ES-I3 (cell line): Measurements from ENCODE around the gene HS6ST2.

Experiments used
- H3K36me3 ChIP-seq: 2 replicates; pipeline ENCODE4 v1.6.1; 2013; ENCODE audit warnings: mild to moderate bottlenecking, low read length, control low read depth, moderate library complexity; ENCODE audit not compliant: insufficient read depth
- H3K4me1 ChIP-seq: 2 replicates; pipeline ENCODE4 v1.6.1; 2013; ENCODE audit warnings: mild to moderate bottlenecking, control low read depth, low read length; ENCODE audit not compliant: insufficient read depth
- H3K9ac ChIP-seq: 2 replicates; pipeline ENCODE4 v1.6.1; 2013; ENCODE audit warnings: low read depth, mild to moderate bottlenecking, low read length, moderate library complexity
- H3K9me3 ChIP-seq: 2 replicates; pipeline ENCODE4 v1.6.1; 2013; ENCODE audit warnings: mild to moderate bottlenecking, low read length, moderate library complexity; ENCODE audit not compliant: control insufficient read depth, insufficient read depth

HS6ST2 gene

DNA sequence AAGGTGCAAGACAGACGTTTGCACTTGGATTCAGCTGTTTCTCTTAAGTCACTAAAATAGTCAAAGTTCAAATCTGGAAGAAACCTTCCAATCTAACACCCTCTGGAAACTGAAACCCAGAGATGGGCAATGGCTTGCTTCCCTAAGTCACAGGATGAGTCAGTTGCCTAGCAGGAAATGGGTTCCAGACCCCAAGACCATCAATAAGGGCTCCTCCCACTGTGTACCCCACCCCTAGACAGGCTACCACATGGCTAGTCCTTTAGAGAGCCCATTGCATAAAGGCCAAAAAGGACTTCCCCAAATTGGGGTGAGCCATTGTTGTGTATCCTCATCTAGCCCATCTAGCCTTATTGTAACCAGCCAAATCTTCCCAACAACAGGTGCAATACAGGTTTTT lies 216.2 kb downstream of the HS6ST2 start:
- peaks cover 29% of the 10 kb centered on the region for H3K4me1 ChIP-seq
- H3K36me3 ChIP-seq, result no peaks in the 10 kb centered on the region
- H3K9ac ChIP-seq, result no peak overlapping the region
- H3K9me3 ChIP-seq, result no peaks in the 10 kb centered on the region

DNA sequence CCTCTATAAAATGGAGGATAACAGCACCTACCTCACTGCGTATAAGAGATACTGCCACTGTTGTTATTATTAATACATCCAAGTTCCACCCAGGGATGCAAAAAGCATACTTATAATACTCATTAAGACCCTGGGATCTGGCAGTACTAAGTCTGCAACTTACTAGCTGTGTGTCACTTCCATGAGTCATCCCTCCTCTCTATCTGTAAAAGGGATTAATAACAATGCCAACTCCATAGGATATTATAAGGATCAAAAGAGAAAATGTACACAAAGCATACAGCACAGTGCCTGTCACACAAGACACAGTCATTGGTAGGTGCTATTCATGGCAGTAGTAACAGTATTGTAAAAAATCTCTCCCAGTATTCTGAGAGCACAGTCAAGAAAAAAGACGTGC lies 216.7 kb downstream of the HS6ST2 start:
- no peak overlapping the region for H3K9ac ChIP-seq
- H3K9me3 ChIP-seq, result no peaks in the 10 kb centered on the region
- peaks cover 33% of the 10 kb centered on the region for H3K4me1 ChIP-seq
- H3K36me3 ChIP-seq, result no peaks in the 10 kb centered on the region

DNA sequence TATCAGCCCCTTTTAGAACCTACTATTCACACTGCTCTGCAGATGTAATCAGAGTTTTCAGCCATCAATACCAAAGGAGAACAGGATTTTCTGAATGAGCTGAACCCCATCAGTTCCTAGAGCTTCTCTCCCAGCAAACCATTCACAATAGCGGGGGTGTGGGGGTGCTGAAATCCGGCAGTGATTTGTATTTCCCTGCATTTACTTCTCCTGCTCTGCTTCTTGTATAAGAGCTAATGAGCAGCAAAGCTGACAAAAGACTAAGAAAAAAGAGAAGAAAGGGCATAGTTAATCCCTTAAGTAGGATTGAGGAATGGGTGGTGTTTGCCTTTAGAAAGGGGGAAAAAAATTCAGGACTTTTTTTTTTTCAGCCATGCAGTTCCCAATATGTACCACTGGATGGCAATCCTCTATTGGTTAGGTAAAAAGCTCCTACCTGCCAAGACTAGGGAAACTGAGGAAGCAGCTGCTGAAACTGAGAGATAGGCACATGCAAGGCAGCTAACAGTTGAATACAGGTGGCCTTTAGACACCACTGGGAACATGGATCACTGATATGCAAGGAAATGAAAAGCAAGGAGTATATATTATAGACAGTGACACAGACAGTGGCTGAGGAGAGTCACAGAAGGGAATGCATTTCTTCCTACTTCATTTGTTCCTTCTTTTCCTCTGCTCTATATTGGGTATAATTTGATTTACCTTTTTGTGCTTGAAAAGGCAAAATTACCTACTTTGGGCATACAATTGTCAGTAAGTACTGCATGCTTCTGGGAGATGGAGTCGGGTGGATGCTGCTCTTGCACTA lies 217.9 kb downstream of the HS6ST2 start:
- Histone ChIP-seq H3K4me1 (peaks cover 33% of the 10 kb centered on the region), H3K9me3 (no peaks in the 10 kb centered on the region), H3K36me3 (no peaks in the 10 kb centered on the region), H3K9ac (no peak overlapping the region)

DNA sequence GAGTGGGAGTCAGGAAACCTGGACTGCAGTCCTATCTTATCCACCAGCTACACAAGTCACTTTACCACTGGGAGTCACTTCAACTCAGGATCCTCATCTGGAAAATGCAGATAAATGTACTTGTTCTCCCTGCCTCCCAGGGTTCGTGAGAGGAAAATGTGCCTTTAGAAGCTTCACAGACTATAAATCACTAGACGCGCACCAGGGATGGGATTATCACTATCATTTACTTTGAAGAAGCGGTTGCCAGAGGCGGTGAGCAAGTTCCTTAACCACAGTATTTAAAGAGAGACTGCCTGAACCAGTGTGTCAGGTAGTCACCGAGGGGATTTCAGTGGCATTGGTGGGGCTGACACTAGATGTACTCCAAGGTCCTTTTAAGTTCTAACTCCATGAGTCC lies 219.5 kb downstream of the HS6ST2 start:
- Histone ChIP-seq H3K36me3 (no peaks in the 10 kb centered on the region), H3K9ac (no peak overlapping the region), H3K9me3 (no peaks in the 10 kb centered on the region), H3K4me1 (peaks cover 33% of the 10 kb centered on the region)

DNA sequence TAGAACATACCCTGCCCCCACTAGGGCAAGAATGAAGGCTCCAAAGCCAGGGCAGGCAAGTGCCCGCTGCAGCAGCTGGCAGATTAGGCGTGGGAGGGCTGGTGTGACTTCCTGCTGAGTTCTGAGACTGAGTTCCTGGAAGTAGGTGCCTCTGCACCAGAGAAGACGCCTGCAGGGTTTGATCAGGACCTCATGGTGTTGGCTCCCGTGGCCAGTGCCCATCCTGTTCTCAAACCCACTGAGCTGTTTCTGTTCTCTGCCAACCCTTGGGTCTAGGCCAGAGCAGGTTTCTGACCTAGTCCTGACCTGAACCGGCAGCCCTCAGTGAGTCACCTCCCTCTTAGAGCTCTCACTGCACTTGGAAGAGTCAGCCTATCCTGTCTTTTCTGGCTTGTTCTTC lies 220.7 kb downstream of the HS6ST2 start:
- Histone ChIP-seq H3K4me1 (peaks cover 25% of the 10 kb centered on the region), H3K36me3 (no peaks in the 10 kb centered on the region), H3K9ac (no peak overlapping the region), H3K9me3 (no peaks in the 10 kb centered on the region)

DNA sequence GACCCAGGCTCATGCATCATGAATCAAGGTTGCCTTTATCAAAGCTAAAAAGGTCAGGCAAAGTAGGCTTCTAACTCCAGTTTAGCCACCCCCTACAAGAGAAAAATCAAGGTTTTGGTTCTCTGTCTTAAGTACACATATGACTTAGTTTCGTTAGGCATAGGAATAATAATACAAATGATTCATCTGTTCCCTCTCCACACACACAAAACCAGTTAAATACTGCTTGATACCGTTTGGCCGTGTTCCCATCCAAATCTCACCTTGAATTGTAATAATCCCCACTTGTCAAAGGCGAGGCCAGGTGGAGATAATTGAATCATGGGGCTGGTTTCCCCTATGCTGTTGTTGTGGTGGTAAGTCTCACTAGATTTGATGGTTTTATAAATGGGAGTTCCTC lies 226.2 kb downstream of the HS6ST2 start:
- H3K4me1 ChIP-seq, result peaks cover 3% of the 10 kb centered on the region; the same call in 1 of the 2 replicates
- H3K9ac ChIP-seq, result no peak overlapping the region
- no peaks in the 10 kb centered on the region for H3K36me3 ChIP-seq
- no peaks in the 10 kb centered on the region for H3K9me3 ChIP-seq

DNA sequence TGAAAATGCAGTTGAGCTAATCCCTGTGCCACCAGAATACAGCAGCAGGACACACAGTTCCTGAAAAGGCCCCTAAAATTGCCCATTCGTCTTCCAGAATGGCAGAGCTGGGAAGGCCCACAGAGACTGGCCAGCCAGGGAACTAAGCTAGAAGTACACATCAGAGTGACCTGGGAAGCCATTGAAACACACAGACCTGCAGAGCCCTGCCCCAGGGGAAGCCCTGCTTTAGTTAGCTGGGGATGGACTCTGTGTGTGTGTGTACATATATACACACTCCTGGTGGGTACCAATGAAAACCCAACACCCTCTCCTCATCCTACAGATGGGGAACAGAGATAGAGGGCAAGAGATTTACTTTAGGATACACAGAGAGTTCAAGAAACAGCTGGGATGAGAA lies 227.7 kb downstream of the HS6ST2 start:
- Histone ChIP-seq H3K9me3 (no peaks in the 10 kb centered on the region), H3K9ac (no peak overlapping the region), H3K36me3 (no peaks in the 10 kb centered on the region), H3K4me1 (no peaks in the 10 kb centered on the region; the same call in 1 of the 2 replicates)

DNA sequence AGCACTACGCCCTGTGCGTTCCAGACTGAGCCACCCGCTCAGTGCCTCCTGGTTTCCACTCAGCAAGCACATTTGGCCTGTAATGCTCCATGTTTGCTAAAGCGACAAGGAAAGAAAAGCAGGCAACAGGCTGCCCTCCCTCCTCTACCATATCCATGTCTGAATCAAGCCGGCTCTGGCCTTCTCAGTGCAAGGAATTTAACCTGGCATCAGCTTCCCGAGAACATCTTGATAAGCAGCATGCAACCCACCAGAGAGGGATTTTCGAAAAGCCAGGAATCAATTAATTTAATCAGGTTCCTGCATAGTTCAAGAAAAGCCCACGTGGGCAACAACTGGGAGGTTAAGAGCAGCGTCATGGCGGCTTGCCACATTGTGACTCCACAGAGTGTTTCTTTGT lies 228.2 kb downstream of the HS6ST2 start:
- Histone ChIP-seq H3K4me1 (no peaks in the 10 kb centered on the region), H3K9ac (no peak overlapping the region), H3K9me3 (no peaks in the 10 kb centered on the region), H3K36me3 (no peaks in the 10 kb centered on the region)

DNA sequence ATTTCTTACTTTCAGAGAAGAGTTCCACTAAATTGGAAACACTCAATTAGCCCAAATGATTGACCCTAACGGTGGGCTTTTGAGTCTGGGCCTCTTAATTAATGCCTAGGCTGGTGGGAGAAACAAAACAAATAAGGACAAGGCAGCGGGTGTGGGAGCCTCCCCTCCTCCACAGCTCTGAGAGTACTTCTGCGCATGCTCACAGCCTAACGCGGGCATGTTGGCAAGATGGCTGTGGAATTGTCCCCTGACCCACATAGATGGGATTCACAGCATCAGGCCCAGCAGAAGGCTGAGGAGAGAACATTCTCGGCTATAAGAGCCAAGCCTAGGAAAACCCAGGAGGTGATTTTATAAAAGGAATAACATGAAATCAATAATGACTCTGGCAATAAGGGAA lies 230.1 kb downstream of the HS6ST2 start:
- H3K9me3 ChIP-seq, result no peaks in the 10 kb centered on the region

DNA sequence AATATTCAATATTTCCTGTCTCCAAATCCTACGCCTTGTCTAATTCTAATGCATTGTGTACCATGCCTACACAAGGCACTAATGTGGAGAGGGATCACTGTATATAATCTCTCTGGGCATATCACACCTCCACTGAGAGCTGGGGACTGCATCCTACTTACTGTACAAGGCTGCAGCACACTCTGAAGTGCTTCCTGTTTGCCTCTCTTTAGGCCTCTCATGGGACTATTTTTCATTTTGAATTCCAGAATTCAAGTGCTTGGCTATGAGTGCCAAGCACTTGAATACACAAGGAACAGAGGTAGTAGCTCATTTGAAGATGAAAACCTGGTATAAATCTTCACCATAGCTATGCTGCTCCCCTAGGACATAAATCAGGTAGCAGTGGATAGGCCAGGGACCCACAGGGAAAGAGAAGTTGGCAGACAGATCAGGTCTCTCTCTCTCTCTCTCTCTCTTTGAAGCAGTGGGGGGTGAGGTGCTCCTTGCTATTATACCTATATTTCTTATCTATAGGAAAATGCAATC lies 239.9 kb downstream of the HS6ST2 start:
- Histone ChIP-seq H3K4me1 (no peaks in the 10 kb centered on the region), H3K36me3 (no peaks in the 10 kb centered on the region), H3K9me3 (no peaks in the 10 kb centered on the region), H3K9ac (no peak overlapping the region)

More for the DNA sequence above, 230.1 kb downstream of the HS6ST2 start:
- Histone ChIP-seq H3K4me1 (no peaks in the 10 kb centered on the region), H3K9ac (no peak overlapping the region), H3K36me3 (no peaks in the 10 kb centered on the region)

DNA sequence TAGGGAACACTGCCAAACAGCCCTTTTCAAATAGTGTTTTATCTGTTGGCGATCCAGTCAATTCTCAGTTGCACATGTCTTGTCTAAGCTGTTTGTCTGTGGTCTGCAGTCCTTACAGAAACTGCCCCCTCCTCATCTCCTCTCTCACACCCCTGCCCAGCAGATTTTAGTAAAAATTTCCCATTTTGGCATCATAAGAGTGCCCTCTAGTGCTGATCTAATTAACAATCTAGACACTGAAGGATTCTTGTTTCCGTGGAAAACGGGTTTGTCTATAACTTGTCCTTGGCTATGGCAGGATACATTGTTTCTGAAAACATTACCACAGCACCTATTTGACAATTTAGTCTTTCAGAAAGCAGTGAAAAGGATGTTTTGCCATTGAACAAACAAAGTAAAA lies 242.4 kb downstream of the HS6ST2 start:
- H3K9ac ChIP-seq, result no peak overlapping the region
- H3K36me3 ChIP-seq, result no peaks in the 10 kb centered on the region
- H3K9me3 ChIP-seq, result no peaks in the 10 kb centered on the region
- H3K4me1 ChIP-seq, result peaks cover 2% of the 10 kb centered on the region; the same call in 1 of the 2 replicates

DNA sequence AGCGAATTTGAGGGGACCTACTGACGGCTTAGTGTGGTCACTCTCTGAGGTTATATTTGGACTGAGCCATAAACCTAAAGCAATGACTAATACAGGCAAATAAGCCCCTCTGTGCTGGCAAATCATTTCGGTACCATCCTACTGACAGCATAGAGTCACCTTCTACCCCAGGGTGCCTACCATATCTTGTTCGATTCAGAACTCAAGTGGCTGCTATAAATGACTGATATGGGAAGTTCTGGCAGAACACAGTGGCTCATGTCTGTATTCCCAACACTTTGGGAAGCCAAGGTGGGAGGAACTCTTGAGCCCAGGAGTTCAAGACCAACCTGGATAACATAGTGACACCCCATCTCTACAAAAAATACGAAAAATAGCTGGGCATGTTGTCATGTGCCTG lies 243.5 kb downstream of the HS6ST2 start:
- H3K4me1 ChIP-seq, result peaks cover 4% of the 10 kb centered on the region; the same call in 1 of the 2 replicates

DNA sequence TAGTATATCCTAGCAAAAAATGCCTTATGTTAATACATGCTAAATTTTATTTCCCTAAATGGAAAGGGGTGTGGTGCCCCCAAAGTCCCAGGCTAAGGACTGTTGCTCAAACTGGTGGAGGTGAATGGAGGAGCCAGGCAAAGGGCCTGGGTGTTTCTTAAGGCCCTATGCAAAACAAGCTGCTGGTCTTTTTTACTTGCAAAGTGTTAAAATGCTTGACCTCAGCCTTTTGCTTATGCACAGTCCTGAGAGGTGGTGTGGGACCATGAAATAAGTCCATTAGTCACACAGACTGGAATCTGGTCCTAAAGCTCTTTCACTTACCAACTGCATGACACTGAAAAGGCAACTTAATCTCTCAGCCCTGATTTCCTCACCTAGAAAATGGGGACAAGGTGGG lies 246.1 kb downstream of the HS6ST2 start:
- no peak overlapping the region for H3K9ac ChIP-seq
- H3K4me1 ChIP-seq, result peaks cover 4% of the 10 kb centered on the region; the same call in 1 of the 2 replicates
- no peaks in the 10 kb centered on the region for H3K36me3 ChIP-seq
- no peaks in the 10 kb centered on the region for H3K9me3 ChIP-seq

More for the DNA sequence above, 243.5 kb downstream of the HS6ST2 start:
- H3K9ac ChIP-seq, result no peak overlapping the region
- H3K9me3 ChIP-seq, result no peaks in the 10 kb centered on the region
- H3K36me3 ChIP-seq, result no peaks in the 10 kb centered on the region

DNA sequence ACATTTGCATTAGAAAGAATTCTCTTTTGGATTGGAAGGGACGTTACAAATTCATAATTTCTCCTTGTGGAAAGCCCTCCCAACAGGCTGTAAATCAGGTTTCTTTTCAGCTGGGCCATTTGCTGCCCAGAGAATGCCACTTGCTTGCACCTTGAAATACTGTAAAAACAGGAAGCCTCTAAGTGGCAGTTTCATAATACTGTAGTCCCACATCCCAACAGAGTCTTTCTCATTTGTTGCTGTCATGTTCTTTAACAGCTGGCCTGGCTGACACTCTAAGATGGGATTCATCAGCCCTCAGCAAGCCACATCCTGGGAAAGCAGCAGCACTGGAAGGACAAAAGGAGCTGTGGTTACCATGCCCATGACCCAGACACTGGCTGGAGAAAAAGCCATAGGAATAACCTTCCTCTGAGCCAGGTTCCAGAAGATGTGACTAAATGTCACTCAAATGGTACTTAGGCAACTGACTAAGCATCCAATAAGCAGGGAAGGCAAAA lies 247.7 kb downstream of the HS6ST2 start:
- Histone ChIP-seq H3K4me1 (peaks cover 4% of the 10 kb centered on the region; the same call in 1 of the 2 replicates), H3K9me3 (no peaks in the 10 kb centered on the region), H3K9ac (no peak overlapping the region)

DNA sequence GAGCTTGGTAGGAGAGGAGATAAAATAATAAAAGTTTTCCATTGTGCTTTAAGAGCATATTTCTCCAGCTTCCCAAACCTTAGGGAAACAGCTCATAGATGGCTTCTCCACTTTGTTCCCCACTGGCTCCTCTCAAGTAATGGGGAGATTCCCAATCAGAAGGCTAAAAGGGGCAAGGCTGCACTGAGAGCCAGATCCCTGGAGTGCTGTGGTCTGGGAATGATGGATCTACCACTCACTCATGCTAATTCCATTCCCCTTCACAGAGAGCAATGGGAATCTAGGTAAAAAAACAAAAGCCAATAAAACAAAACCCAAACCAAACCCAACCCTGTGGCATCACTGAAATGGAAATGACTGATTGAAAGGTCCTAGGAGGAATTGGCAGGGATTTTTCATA lies 249.9 kb downstream of the HS6ST2 start:
- H3K9ac ChIP-seq, result no peak overlapping the region
- peaks cover 13% of the 10 kb centered on the region for H3K4me1 ChIP-seq
- no peaks in the 10 kb centered on the region for H3K36me3 ChIP-seq
- H3K9me3 ChIP-seq, result no peaks in the 10 kb centered on the region

More for the DNA sequence above, 247.7 kb downstream of the HS6ST2 start:
- no peaks in the 10 kb centered on the region for H3K36me3 ChIP-seq
